GM12878 (cell line): Measurements from ENCODE around the gene AMY2B. TPM values are rescaled to one million over a fixed set of nuclear protein-coding genes. Genes with fewer than 3 reads are reported as not detected.

ENCODE experiments used
- ATAC-seq: fragments of 200-7000 bp; cut with Tn5 transposase; 3 replicates; pipeline ENCODE4 v1.9.1; 2020; ENCODE audit warnings: mild to moderate bottlenecking, moderate library complexity
- BruUV-seq: library from RNA; stranded (reverse); fragments of 400-500 nt; replicated peaks from 2 replicates; lab custom pipeline; 2021; lab: Mats Ljungman, UMichigan
- CTCF ChIA-PET: fragments of 300-600 bp; sonication (Branson Sonifier 250); formaldehyde crosslinking; extraction: SDS; loops from one replicate; lab custom pipeline; 2021; ENCODE audit warnings: inconsistent platforms; lab: Yijun Ruan, JAX
- POLR2A ChIA-PET: fragments of 350-600 bp; formaldehyde crosslinking; extraction: SDS; loops from one replicate; lab custom pipeline; 2021; ENCODE audit warnings: inconsistent platforms; lab: Charles Lee
- RAD21 ChIA-PET: fragments of 300-600 bp; sonication (Branson Sonifier 250); formaldehyde crosslinking; loops from one replicate; lab custom pipeline; 2023; ENCODE audit warnings: antibody characterized with exemption; ENCODE audit not compliant: unreplicated experiment; lab: Charles Lee
- SMC1A ChIA-PET: fragments of 300-600 bp; sonication (Branson Sonifier 250); formaldehyde crosslinking; loops from one replicate; lab custom pipeline; 2023; ENCODE audit not compliant: unreplicated experiment, uncharacterized antibody; lab: Charles Lee
- DNase-seq: peaks from one replicate; pipeline ENCODE4 v3.0.0-alpha.2; 2011; ENCODE audit warnings: low read depth, low spot score
- FAIRE-seq: peaks from 3 replicates; lab custom pipeline; 2011; peaks lifted over from hg19 to GRCh38; lab: Jason Lieb, UNC
- H2AFZ ChIP-seq: 2 replicates; pipeline ENCODE4 v1.6.0; 2011; ENCODE audit warnings: low read depth, low read length, control low read depth; ENCODE audit not compliant: control insufficient read depth
- H3K27ac ChIP-seq: 2 replicates; pipeline ENCODE4 v1.5.1; 2011; ENCODE audit warnings: control low read depth; ENCODE audit not compliant: control insufficient read depth, insufficient read depth
- H3K27me3 ChIP-seq, 2 experiments: replicated peaks in 1 of 2; 2 replicates each; pipeline versions ENCODE4 v1.6.0 to v1.6.1; 2011; ENCODE audit warnings: low read length in 1 of 2; ENCODE audit not compliant: control insufficient read depth in 2 of 2, insufficient read depth in 2 of 2
- H3K36me3 ChIP-seq, 2 experiments: 2 replicates each; pipeline ENCODE4 v1.5.1; 2011; ENCODE audit warnings: low read length in 1 of 2; ENCODE audit not compliant: control insufficient read depth in 2 of 2, insufficient read depth in 2 of 2
- H3K4me1 ChIP-seq: 2 replicates; pipeline ENCODE4 v1.6.1; 2011; ENCODE audit warnings: mild to moderate bottlenecking, low read length, moderate library complexity, mixed read lengths; ENCODE audit not compliant: control insufficient read depth, insufficient read depth
- H3K4me2 ChIP-seq: 2 replicates; pipeline ENCODE4 v1.6.0; 2011; ENCODE audit warnings: control low read depth; ENCODE audit not compliant: control insufficient read depth, insufficient read depth
- H3K4me3 ChIP-seq: fragments of 200-600 bp; sonication (generic); 2 replicates; pipeline ENCODE4 v1.5.1; 2016
- H3K79me2 ChIP-seq: 2 replicates; pipeline ENCODE4 v1.6.0; 2011; ENCODE audit warnings: low read length; ENCODE audit not compliant: control insufficient read depth, insufficient read depth
- H3K9ac ChIP-seq: 2 replicates; pipeline ENCODE4 v1.8.0; 2011; ENCODE audit warnings: low read length, control low read depth, mixed read lengths; ENCODE audit not compliant: control insufficient read depth, insufficient read depth
- H3K9me3 ChIP-seq: replicated peaks from 3 replicates; pipeline ENCODE4 v1.5.1; 2011; ENCODE audit warnings: mild to moderate bottlenecking, low read length; ENCODE audit not compliant: control insufficient read depth, insufficient read depth
- H4K20me1 ChIP-seq: 2 replicates; pipeline ENCODE4 v1.6.0; 2011; ENCODE audit not compliant: control insufficient read depth, insufficient read depth
- EP300 ChIP-seq, 2 experiments: fragments of 150-350 bp in 1 of 2; IDR thresholded peaks; 2 replicates each; pipeline ENCODE4 v1.6.1; 2011 to 2012; ENCODE audit warnings: low read depth in 2 of 2, low read length in 2 of 2, borderline replicate concordance in 1 of 2, improper control_type of control experiment in 1 of 2, inconsistent platforms in 1 of 2; ENCODE audit not compliant: control insufficient read depth in 1 of 2
- ETV6 ChIP-seq, 2 experiments: fragments of 450-650 bp in 1 of 2; IDR thresholded peaks in 1 of 2; conservative IDR thresholded peaks in 1 of 2; 2 replicates each; pipeline ENCODE4 v1.6.1; 2014; ENCODE audit warnings: antibody characterized with exemption in 1 of 2, borderline replicate concordance in 1 of 2, low read depth in 1 of 2, mild to moderate bottlenecking in 1 of 2, moderate library complexity in 1 of 2
- NR2C1 ChIP-seq: fragments of 450-650 bp; IDR thresholded peaks from 2 replicates; pipeline ENCODE4 v1.6.1; 2017; ENCODE audit warnings: antibody characterized with exemption, mild to moderate bottlenecking, moderate library complexity
- SIX5 ChIP-seq: IDR thresholded peaks from 2 replicates; pipeline ENCODE4 v1.6.1; 2011; ENCODE audit warnings: mild to moderate bottlenecking, low read depth, low read length, moderate library complexity; ENCODE audit not compliant: severe bottlenecking
- SP1 ChIP-seq: IDR thresholded peaks from one replicate; pipeline ENCODE4 v1.6.1; 2011; ENCODE audit warnings: low read depth, low read length
- ZNF207 ChIP-seq: fragments of 450-650 bp; IDR thresholded peaks from 2 replicates; pipeline ENCODE4 v1.6.1; 2014; ENCODE audit warnings: antibody characterized with exemption, mild to moderate bottlenecking, borderline replicate concordance
- whole genome bisulfite sequencing: methylation state at CpG from one replicate; pipeline ENCODE4 v1.1.6; 2016; ENCODE audit warnings: low lambda C conversion rate; ENCODE audit not compliant: insufficient replicate concordance, insufficient coverage; ENCODE audit errors: missing lambda C conversion rate; 5-methylcytosine and 5-hydroxymethylcytosine counted together
- in situ Hi-C: fragments of 300-500 bp; cut with MboI; formaldehyde crosslinking; loops from 9 replicates; pipeline ENCODE4 v1.14.3; 2018; ENCODE audit warnings: mixed read lengths
- intact Hi-C: fragments of 100-400 bp; cut with micrococcal nuclease; formaldehyde crosslinking; loops from one replicate; pipeline ENCODE4 v1.14.2; 2022; ENCODE audit not compliant: unreplicated experiment
- polyA plus RNA-seq, 11 experiments: library from polyadenylated mRNA; depleted of rRNA in 4 of 11; unstranded in 6 of 11; stranded (reverse) in 5 of 11; fragments of >200 nt; fragmentation: Nextera tagmentation in 4 of 11; fragmentation: Illumina TruSeq in 1 of 11; extraction: Ambion mirVana in 4 of 11; extraction: Trizol in 1 of 11; gene quantifications; 1 replicate in 1 of 11; 2 replicates in 10 of 11; pipeline versions ENCODE4 v1.2.1 to v1.2.3, GENCODE V29; 2011 to 2016; ENCODE audit warnings: inconsistent platforms in 2 of 11, missing spikeins in 2 of 11, low read depth in 1 of 11
- total RNA-seq, 4 experiments: library from RNA; depleted of rRNA in 3 of 4; stranded (reverse); fragments of >200 nt in 3 of 4; fragmentation: Illumina TruSeq in 1 of 4; extraction: Trizol in 1 of 4; gene quantifications; 2 replicates each; pipeline versions ENCODE4 v1.2.1 to v1.2.3, GENCODE V29; 2013 to 2021
- TF ChIP-seq, protein P1 (sequence below): fragments of 450-650 bp; IDR thresholded peaks from 2 replicates; pipeline ENCODE4 v1.6.1; 2017; ENCODE audit warnings: low read depth, mild to moderate bottlenecking, moderate library complexity
- TF ChIP-seq, protein P2 (sequence below): IDR thresholded peaks from 2 replicates; pipeline ENCODE4 v1.6.1; 2012; ENCODE audit warnings: low read depth, low read length, improper control_type of control experiment

The AMY2B gene
- total and polyA plus RNA-seq, 10 of the 15 experiments (the other 5 are each of a cell fraction or from before 2014, with no cell fraction given) = 2.1 to 9.9 (median 4.8) TPM

DNA sequence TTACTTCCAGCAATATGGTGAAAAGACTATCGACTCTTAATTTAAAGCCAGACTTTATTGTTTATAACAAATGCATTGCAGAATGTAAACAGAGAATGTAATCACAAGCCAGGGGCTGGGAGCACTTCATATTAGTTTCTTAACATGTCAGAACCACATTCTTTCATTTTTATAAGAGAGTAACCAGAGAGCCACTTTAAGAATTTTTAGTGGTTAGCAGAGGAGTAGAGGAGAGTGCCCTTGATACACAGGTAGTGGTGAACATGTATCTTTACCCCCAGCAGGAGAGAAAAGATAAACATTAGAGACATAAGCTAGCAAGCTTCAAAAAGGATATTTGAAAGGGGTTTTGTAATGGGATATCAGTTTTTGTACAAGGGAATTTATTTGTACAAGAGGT is 11.1 kb downstream of the AMY2B start:
- FAIRE-seq (no peak), ATAC-seq (no peak), DNase-seq (no peak)
- no peaks in the 10 kb centered on the region for H3K4me1 ChIP-seq
- H3K36me3 ChIP-seq = no peaks in the 10 kb centered on the region
- no peaks in the 10 kb centered on the region for H3K79me2 ChIP-seq
- H3K9me3 ChIP-seq = no peaks in the 10 kb centered on the region
- 95% methylated on average over 1 of the region's 1 CpG for WGBS
- SMC1A ChIA-PET = no interaction called here
- in situ Hi-C loops = no loop called here
- RAD21 ChIA-PET = no interaction called here
- no peak overlapping the region for H3K27ac ChIP-seq
- no peaks in the 10 kb centered on the region for H3K27me3 ChIP-seq
- intact Hi-C loops = no loop called here
- H3K4me3 ChIP-seq = no peak overlapping the region
- no peak overlapping the region for H3K4me2 ChIP-seq
- CTCF ChIA-PET = no interaction called here
- no peaks in the 10 kb centered on the region for H4K20me1 ChIP-seq
- no peak overlapping the region for H2AFZ ChIP-seq
- POLR2A ChIA-PET = no interaction called here
- BruUV-seq = no TSS peak
- TF ChIP-seq, protein P1, sequence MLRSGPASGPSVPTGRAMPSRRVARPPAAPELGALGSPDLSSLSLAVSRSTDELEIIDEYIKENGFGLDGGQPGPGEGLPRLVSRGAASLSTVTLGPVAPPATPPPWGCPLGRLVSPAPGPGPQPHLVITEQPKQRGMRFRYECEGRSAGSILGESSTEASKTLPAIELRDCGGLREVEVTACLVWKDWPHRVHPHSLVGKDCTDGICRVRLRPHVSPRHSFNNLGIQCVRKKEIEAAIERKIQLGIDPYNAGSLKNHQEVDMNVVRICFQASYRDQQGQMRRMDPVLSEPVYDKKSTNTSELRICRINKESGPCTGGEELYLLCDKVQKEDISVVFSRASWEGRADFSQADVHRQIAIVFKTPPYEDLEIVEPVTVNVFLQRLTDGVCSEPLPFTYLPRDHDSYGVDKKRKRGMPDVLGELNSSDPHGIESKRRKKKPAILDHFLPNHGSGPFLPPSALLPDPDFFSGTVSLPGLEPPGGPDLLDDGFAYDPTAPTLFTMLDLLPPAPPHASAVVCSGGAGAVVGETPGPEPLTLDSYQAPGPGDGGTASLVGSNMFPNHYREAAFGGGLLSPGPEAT = no peak
- TF ChIP-seq ZNF207 (no peak), SP1 (no peak), EP300 (IDR thresholded peaks at IDR 0.05; ENCODE audit: borderline replicate concordance in 1 of 2, control insufficient read depth in 1 of 2, low read depth in 2 of 2, low read length in 2 of 2) (no peak), ETV6 (conservative IDR thresholded peaks at IDR 0.05 in 1 of 2, IDR thresholded peaks at IDR 0.05 in 1 of 2; ENCODE audit: borderline replicate concordance in 1 of 2, low read depth in 1 of 2) (no peak), SIX5 (no peak), NR2C1 (no peak)
- TF ChIP-seq, protein P2, sequence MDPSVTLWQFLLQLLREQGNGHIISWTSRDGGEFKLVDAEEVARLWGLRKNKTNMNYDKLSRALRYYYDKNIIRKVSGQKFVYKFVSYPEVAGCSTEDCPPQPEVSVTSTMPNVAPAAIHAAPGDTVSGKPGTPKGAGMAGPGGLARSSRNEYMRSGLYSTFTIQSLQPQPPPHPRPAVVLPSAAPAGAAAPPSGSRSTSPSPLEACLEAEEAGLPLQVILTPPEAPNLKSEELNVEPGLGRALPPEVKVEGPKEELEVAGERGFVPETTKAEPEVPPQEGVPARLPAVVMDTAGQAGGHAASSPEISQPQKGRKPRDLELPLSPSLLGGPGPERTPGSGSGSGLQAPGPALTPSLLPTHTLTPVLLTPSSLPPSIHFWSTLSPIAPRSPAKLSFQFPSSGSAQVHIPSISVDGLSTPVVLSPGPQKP = no peak
- H3K9ac ChIP-seq = no peak overlapping the region
